Lung microvascular endothelial cell (primary cell): ENCODE measurements around the gene DNAAF2. TPM values are rescaled to one million over a fixed set of nuclear protein-coding genes. Genes with fewer than 3 reads are reported as not detected.
A peak's percentile ranks its signal among the peaks of the same experiment; 100 is the strongest.
"Not testable (repeated sequence)": the region's sequence is repeated elsewhere in the genome, so short reads cannot be mapped to it uniquely, and the experiment has no call there.

Source experiments
- DNase-seq, 2 donors: peaks; one replicate each; pipeline versions ENCODE4 v3.0.0 to v3.0.0-alpha.2; 2010; ENCODE audit warnings: low read depth in 2 of 2
- total RNA-seq: library from RNA; depleted of rRNA; stranded (reverse); fragments of >200 nt; gene quantifications from 2 replicates; pipeline ENCODE4 v1.2.1, GENCODE V29; 2014

Gene DNAAF2
- total RNA-seq, 1 donor from 2014 or later, result 8.7 TPM

DNA sequence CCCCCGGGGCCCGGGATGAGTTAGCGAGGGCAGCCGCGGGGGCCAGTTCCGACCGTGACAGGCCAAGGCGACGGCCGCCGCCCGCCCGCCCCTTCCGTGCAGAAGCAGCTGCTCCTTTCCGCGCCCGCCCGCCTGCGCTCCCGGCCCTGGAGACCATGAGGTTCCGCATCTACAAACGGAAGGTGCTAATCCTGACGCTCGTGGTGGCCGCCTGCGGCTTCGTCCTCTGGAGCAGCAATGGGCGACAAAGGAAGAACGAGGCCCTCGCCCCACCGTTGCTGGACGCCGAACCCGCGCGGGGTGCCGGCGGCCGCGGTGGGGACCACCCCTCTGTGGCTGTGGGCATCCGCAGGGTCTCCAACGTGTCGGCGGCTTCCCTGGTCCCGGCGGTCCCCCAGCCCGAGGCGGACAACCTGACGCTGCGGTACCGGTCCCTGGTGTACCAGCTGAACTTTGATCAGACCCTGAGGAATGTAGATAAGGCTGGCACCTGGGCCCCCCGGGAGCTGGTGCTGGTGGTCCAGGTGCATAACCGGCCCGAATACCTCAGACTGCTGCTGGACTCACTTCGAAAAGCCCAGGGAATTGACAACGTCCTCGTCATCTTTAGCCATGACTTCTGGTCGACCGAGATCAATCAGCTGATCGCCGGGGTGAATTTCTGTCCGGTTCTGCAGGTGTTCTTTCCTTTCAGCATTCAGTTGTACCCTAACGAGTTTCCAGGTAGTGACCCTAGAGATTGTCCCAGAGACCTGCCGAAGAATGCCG lies 13.7 kb downstream of the DNAAF2 start:
- DNase-seq, result peak; percentile 76 to 79

- peak; percentile 99 for DNase-seq
These were observed 14.6 kb downstream of the DNAAF2 start, which contains the start of the genes MGAT2 and RPL36AL for GRCh38 chr14:49620182-49621113. TSS of gene MGAT2 (plus strand) at chr14:49620799. CDS start at chr14:49621269, 470 bp downstream. TSS of gene RPL36AL (minus strand) at chr14:49620626. CDS start at chr14:49619104, 1,522 bp downstream.

- DNase-seq, result no peak
These were observed 15.3 kb downstream of the DNAAF2 start for GRCh38 chr14:49619730-49620129.

DNA sequence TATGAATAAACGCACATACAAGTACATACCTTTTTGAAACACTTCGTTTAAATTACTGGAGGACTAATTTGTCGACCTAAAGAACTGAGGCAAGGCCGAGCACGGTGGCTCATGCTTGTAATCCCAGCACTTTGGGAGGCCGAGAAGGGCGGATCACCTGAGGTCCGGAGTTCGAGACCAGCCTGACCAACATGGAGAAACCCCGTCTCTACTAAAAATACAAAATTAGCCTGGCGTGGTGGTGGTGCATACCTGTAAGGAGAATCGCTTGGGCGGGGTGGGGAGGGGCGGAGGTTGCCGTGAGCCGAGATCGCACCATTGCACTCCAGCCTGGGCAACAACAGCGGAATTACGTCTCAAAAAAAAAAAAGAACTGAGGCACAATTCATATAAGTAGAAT lies 15.8 kb downstream of the DNAAF2 start:
- not testable (repeated sequence) for DNase-seq

- no peak for DNase-seq
These were observed 17.1 kb downstream of the DNAAF2 start for GRCh38 chr14:49617852-49618519.

DNA sequence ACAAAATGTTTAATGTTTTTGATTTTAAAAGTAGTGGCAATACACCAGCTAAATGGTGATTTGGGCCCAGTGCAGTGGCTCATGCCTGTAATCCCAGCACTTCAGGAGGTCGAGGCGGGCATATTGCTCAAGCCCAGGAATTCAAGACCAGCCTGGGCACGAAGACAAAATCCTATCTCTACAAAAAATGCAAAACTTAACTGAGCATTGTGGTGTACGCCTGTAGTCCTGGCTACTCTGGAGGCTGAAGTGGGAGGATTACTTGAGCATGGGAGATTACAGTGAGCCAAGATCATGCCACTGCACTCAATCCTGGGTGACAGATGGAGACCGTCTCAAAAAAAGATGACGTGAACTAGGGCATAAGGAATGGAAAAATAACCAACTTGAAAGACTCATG lies 19.3 kb downstream of the DNAAF2 start:
- no peak for DNase-seq

DNA sequence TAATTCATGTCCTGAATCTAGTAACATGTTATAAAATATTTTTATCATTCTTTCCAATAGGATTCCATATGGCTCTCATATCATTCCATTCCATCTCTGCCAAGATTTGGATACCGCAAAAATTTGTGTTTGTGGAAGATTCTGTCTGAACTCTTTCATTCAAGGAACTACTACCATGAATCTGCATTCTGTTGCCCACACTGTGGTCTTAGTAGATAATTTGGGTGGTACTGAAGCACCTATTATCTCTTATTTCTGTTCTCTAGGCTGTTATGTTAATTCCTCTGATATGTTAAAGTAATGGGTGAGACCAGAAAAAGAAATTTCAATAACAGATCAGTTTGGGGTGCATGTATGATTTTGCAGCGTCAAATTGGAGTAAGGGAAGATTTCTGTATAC lies 20.8 kb downstream of the DNAAF2 start:
- no peak for DNase-seq

- DNase-seq, result no peak
These were observed 22.4 kb downstream of the DNAAF2 start for GRCh38 chr14:49612671-49613070.

GRCh38 chr14:49612251-49612650 lies 22.8 kb downstream of the DNAAF2 start:
- no peak for DNase-seq

GRCh38 chr14:49607583-49607982 lies 27.5 kb downstream of the DNAAF2 start:
- no peak for DNase-seq

DNA sequence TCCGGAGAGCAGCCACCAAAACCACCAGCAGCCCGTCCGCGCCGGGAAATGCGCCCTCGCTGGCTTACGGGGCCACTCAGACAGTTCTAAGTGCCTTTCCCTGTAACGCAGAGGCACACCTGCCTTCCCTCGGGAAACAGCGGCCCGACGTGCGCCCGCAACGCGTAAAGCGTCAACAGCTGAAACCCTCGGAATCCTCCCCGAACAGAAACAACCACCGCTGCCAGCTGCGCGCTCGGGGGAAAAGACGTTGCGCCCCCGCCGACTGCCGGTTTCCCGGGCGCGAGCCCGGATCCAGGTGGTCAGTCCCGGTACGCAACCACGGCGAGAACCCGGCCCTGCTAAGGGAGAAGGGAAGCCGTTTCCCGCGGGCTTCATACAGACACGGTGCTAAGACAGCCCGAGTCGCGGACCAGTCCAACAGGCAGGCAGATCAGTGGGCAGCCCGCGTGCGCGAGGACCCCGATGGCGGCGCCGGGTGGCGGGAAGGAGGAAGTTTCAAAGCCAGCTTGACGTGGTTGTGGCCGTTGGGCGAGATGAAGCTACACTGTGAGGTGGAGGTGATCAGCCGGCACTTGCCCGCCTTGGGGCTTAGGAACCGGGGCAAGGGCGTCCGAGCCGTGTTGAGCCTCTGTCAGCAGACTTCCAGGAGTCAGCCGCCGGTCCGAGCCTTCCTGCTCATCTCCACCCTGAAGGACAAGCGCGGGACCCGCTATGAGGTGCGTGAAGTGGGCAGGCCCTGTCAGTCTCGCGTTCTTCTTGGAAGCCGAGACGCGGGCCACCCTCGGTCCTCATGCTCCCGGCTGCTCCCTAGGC lies 36.4 kb downstream of the DNAAF2 start, which contains the start of gene LRR1:
LRR1 (plus strand) TSS at position 456 of the 816 bp plus-strand sequence; CDS start at position 537, 81 bp downstream.
- peak; percentile 85 to 90 for DNase-seq

GRCh38 chr14:49598189-49598484 lies 36.9 kb downstream of the DNAAF2 start:
- no peak for DNase-seq

DNA sequence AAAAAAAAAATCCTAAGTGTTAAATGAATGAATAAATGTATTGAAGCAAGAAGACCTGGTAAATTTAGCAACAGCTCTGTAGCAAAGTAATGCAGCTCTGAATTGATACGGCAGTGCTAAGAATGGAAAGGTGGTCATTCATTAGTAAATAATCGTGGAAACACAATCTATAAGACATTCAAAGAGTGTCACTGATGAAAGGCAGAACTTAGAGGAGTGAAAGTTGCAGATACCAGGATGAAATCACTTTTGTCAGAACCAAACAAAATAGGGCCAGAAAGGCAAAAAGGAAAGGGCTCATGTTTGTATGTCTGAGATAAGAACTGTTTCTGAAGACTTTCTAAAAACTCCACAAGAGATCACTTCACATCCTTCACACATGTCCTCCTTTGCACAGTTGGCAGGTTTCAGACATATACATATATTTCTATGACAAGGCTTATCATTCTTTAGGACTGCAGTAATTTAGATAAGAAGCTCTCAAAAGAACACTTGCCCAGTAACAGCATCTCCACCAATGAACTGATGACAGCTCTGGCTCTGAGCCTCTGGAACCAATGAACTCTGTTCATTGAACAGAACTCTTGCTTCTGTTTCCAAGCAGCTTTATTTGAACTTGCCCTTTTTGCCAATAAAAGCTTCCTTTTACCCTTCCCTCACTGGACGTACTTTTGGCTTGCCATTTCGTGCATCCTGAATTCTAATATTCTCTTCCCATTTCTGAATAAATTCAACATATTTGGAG lies 40.5 kb downstream of the DNAAF2 start:
- DNase-seq, result peak; percentile 42 to 68

- DNase-seq, result no peak
These were observed 42.0 kb downstream of the DNAAF2 start for GRCh38 chr14:49593016-49593415.

GRCh38 chr14:49589387-49589786 lies 45.7 kb downstream of the DNAAF2 start:
- no peak for DNase-seq

DNA sequence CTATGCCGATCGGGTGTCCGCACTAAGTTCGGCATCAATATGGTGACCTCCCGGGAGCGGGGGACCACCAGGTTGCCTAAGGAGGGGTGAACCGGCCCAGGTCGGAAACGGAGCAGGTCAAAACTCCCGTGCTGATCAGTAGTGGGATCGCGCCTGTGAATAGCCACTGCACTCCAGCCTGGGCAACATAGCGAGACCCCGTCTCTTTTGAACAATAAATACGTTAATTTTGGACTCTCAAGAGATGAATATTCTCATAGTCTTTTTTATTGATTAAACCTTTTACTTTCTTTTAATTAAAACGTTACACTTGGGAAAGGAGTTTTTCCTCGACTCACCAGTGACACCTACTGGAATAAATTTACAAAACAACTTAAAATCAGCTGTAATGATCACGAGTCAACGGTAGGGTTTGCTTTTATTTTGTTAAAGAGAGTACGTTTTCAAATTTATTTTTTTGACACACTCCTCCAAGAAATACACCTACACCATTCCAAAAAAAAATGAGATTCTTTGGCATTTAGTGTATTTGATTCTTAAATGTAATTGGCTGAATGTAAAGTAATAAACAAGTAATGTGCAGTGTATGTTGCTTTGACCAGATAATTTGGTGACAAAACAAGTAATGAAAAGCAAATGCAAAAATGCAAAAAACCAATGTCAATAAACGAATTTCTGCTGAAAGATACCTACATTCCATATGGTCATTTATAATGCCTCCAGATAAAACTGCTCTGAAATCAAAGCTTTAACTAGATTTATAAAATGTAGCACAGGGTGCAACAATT lies 48.2 kb downstream of the DNAAF2 start:
- DNase-seq, result peak; percentile 77 to 82

DNA sequence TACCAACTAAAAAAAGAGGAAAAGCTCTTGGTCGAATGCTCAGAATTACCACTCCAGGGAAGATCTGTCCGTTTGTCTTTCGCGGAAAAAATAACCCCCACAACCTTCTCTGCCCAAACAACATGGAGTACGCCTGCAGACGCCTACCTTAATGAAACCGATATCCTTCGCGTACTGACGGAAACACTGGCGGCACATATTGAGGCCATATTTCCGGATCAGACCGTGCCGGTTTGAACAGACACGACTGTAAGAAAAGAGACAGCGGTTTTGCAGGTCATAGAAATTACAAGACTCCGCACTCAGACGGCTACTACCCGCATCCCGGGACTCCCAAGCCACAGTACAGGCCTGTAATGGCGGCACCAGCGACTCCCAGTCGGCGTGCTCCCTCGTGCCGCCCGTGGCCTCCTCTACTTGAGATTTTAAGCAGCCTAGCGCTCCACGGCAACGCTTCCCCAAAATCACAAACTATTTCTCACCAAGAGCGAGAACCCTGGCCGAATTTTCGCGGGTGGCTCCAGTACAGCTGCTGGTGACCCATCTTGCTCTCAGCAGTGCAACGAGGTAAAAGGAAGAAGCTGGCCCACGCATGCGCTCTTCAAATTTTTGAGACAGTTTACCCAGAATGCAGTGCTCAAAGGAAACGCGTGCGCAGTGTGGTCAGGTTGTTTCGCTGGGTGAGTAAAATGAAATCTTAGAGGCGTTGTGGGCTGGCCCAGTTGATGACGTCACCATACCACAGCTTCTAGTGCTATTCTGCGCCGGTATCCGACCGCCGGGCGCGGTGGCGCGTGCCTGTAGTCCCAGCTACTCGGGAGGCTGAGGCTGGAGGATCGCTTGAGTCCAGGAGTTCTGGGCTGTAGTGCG lies 49.0 kb downstream of the DNAAF2 start, which contains the start of gene RPS29:
RPS29 (minus strand) TSS at position 578 of the 870 bp plus-strand sequence; CDS start at position 544, 34 bp downstream.
- peak; percentile 99 to 100 for DNase-seq

GRCh38 chr14:49584981-49585640 lies 49.9 kb downstream of the DNAAF2 start:
- DNase-seq, result peak; percentile 17 to 23
